ENCODE data around the gene CFAP54.

- no peak for TF ChIP-seq CTCF (IDR thresholded peaks at IDR 0.05; ENCODE audit: low read length)
- TF ChIP-seq EZH2 (IDR thresholded peaks at IDR 0.05; ENCODE audit: borderline replicate concordance, low read length) = no peak
These were observed 14.6 kb downstream of the CFAP54 start for GRCh38 chr12:96503976-96504375.

Measured in OCI-LY1 (cell line).